ENCODE data around the gene OLFML1. TPM values are rescaled to one million over a fixed set of nuclear protein-coding genes. Genes with fewer than 3 reads are reported as not detected.

The OLFML1 gene
- total RNA-seq, 1 experiment from 2014 or later = not detected

GRCh38 chr11:7480113-7480512 lies 5.2 kb upstream of the OLFML1 start:
- DNase-seq (ENCODE audit: low read depth) = no peak

DNA sequence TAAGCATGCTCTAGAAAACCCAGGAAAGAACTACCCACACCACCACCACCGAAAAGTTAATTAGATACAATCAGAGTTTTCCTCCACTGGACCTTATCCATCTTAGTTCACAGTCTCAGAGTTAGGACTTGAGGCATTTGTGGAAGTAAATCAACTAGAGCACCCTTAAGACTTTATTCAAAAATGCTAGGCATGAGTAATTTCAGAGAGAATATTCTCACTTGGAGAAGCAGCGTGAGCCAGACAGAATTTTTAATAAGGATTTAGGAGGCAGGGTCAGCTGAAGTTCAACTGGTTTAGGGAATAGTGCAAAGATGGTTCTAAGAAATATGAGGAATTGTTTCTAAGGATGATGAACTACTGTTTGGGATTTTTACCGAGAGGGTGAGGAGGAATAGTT lies 1.2 kb upstream of the OLFML1 start:
- no peak for DNase-seq (ENCODE audit: low read depth)

DNA sequence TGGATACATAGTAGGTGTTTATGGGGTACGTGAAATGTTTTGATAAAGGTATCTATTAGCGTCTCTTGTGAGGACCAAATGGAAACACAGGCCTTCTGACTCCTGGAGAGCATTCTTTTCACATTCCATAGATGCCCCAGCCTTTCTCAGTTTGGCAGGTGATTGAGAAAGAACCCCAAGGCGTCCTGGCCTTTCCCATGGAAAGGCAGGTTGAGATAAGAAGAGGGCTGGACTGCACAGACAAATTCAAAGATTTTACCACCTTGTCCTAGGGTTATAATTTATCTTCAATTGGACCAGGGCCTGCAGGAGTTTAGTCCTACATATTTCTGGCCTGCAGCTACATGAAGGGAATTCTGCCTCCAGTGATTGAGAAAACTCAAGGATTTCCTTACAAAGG lies 661 bp upstream of the OLFML1 start:
- DNase-seq (ENCODE audit: low read depth) = no peak

GRCh38 chr11:7486098-7486780 lies 933 bp downstream of the OLFML1 start:
- no peak for DNase-seq (ENCODE audit: low read depth)

DNA sequence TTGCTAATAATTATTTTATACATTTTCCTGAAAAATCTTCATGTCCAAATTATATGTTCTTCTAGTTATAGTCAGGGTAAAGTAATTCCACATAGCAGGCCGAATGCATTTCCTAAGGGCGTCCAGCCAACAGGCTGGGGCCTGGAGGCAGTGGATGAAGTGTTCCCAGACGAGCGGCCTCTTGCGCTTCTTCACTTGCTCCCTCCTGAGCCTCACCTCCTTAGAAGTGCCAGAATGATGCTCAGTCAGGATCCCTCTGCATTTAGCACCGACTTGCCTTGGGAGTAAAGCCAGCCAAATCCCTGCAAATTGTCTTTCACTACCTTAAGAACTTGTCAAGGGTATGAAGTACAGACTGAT lies 1.5 kb downstream of the OLFML1 start:
- no peak for DNase-seq (ENCODE audit: low read depth)

DNA sequence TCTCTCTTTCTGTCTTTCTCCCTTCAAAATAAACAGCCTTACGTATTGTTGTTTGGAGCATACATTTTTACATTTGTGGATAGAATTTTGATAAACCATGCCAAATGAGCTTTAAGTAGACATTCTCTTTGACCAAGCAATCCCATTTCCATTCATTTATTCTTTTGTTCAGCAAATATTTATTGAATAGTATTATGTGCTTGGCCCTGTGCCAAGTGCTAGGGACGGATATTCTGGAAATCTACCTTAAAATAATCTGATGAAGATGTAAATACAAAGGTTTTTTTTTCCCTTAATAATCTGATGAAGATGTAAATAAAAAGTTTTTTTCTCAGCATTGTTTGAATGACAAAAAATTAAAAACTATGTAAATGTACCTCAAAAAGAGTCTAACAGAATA lies 2.1 kb downstream of the OLFML1 start:
- no peak for DNase-seq (ENCODE audit: low read depth)

DNA sequence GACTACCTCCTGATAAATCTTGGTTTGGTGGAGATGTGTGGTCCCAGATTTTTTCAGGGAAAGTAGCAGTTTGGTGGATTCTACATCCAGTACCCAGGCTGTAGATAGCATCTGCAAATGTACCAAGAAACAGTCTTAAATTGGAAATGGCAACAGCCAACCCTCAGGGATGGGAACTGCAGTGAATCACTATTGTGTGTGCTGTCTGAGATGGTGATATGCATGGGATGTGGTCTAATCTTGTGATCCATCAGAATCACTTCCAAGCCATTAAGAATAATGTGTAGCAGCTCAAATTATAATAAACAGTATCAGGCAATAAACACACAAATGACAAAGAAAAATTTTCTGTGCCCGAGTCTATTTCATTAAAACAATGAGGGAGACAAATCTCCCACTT lies 3.4 kb downstream of the OLFML1 start:
- no peak for DNase-seq (ENCODE audit: low read depth)

DNA sequence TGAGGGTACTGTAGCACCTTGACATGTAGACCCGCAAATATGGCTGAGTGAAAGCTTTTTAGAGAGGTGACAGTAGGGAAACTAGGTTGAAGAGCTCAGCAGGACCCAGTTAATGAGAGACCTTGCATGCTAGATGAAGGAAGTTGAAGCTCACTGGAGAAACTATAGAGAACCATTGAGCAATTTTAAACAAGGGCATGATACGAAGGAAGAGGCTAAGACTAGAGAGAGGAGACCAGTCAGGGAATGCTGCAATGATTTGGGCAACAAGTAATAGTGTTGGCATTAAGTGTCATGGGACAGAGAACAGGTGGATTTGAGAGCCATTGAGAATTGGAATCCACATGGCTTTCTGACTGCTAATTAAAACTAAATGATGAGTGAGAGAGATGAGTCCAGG lies 4.1 kb downstream of the OLFML1 start:
- DNase-seq (ENCODE audit: low read depth) = no peak

GRCh38 chr11:7490054-7490453 lies 4.7 kb downstream of the OLFML1 start:
- DNase-seq (ENCODE audit: low read depth) = peak; percentile 7

- no peak for DNase-seq (ENCODE audit: low read depth)
Measured at GRCh38 chr11:7490535-7490934, 5.2 kb downstream of the OLFML1 start.

DNA sequence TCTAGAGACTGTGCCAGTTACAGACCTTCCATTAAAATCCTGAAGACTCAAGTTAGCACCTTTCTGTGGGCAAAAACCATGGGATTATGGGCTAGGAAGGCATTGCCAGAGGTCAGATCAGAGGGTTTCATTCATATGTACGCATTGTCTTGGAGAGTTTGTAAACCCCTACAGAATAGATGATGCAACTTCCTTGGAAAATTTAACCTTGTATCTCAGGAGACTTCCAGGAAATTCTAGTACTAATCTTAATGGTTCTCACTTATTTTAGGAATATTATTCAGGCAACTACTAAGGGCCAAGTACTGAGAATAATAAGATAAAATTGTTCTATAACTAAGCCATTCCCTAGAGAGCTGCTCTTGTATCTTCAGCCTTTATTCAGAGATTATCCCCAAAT lies 6.9 kb downstream of the OLFML1 start:
- no peak for DNase-seq (ENCODE audit: low read depth)

DNA sequence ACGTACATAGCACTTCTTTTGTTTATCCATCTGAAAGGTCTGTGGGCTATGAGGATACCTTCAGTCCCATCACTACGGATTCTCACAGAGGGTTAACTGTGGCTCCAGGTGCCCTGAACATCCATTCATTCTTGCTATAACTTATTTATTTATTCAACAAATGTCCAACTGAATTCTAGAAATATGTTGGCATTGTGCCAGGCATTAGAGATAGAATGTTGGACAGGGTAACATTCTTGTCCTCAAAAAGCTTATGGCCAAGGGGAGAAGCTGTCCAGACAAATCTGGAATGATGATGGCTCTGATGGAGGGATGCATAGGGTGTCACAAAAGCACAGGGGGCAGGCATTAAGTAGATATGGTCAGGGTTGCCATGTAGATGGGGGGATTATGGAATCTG lies 8.4 kb downstream of the OLFML1 start:
- DNase-seq (ENCODE audit: low read depth) = no peak

GRCh38 chr11:7494086-7494745 lies 8.9 kb downstream of the OLFML1 start:
- no peak for DNase-seq (ENCODE audit: low read depth)

DNA sequence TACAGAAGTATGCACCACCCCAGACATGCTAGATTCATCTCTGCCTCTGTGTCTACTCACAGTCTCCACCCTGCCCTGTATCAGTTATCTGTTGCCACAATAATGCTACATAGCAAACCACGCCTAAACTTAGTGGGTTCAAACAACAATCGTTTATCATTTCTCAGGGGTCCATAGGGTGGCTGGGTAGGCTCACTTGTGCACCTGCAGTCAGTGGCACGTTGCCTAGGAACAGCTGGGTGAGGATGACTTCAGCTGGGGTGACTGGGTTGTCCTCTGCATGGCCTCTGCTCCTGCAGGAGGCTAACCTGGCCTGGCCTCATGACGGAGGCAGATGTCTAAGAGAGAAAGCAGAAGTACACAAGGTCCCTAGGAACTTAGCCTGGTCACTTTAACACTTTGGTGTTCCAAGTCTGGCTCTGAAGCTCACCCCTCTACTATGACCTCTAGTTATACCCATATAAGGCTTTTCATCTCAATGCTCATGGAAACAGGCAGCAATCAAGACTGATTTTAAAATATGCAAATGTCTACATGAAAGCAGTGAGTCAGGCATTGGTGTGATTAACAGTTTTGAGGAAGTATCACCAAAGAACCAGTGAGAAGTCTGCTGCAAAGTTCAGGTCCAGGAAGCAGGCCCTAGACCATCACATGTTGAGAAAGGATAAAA lies 10.7 kb downstream of the OLFML1 start:
- no peak for DNase-seq (ENCODE audit: low read depth)

GRCh38 chr11:7498193-7498592 lies 12.9 kb downstream of the OLFML1 start:
- no peak for DNase-seq (ENCODE audit: low read depth)

DNA sequence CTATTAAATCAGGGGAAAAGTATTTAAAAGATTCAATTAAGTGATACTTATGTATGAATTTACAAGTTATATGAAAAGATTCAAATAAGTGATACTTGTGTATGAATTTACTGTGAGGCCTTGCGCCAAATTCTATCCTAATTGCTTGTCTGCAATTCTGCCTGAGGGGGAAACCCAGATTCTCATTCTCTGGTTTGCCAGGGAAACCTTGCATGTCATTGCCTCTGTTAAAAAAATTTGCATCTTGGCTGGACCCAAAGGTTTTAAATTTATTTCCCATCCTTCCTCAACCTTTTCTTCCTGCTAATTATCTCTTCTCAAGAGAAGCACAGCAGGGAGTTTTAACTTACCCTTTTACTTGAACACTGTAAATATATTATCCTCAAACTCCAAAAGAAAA lies 13.8 kb downstream of the OLFML1 start:
- no peak for DNase-seq (ENCODE audit: low read depth)

DNA sequence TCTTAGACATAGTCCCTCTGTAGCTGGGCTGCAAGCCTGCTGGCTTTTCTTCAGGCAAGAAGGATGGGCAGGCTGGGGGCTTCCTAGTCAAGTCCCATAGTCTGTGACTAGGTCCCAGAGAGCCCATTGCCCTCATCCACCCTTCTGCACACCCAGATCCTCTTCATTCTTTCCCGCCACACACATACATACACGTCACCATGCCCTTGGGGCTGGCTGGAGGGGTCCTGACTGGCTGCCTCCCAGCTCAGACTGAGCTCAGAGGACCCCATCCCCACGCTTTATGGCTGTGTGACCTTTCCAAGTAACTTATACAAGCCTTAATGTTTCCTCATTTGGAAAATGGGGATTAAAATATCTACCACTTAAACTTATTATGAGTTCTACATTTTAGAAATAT lies 14.9 kb downstream of the OLFML1 start:
- DNase-seq (ENCODE audit: low read depth) = no peak

- no peak for DNase-seq (ENCODE audit: low read depth)
Measured at GRCh38 chr11:7501251-7501650, 15.9 kb downstream of the OLFML1 start.

DNA sequence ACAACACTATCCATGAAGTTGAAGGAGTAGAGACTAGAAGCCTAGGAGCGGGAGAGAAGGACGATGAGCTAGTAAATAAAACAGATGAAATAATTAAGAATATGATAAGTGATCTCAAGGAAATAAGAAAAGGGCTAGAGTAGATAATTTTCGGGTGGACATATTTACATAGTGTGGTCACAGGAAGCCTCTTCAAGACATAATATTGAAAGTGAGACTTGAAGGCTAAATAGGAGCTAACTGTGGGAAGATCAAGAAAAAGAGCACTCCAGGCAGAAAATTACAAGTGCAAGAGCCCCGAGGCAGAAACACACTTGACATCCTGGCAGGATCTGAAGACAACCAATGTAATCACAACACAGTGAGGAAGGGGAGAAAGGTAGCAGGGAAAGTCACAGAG lies 16.6 kb downstream of the OLFML1 start:
- DNase-seq (ENCODE audit: low read depth) = no peak

- no peak for DNase-seq (ENCODE audit: low read depth)
Measured at GRCh38 chr11:7506243-7506642, 20.9 kb downstream of the OLFML1 start.

GRCh38 chr11:7508087-7508486 lies 22.8 kb downstream of the OLFML1 start:
- no peak for DNase-seq (ENCODE audit: low read depth)

DNA sequence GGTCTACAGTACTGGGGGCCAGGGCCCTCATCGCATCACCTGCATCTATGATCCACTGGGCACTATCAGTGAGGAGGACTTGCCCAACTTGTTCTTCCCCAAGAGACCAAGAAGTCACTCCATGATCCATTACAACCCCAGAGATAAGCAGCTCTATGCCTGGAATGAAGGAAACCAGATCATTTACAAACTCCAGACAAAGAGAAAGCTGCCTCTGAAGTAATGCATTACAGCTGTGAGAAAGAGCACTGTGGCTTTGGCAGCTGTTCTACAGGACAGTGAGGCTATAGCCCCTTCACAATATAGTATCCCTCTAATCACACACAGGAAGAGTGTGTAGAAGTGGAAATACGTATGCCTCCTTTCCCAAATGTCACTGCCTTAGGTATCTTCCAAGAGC lies 24.7 kb downstream of the OLFML1 start:
- DNase-seq (ENCODE audit: low read depth) = no peak

- DNase-seq (ENCODE audit: low read depth) = no peak
Measured at GRCh38 chr11:7511401-7511800, 26.1 kb downstream of the OLFML1 start.

All from RPMI7951 (cell line).